HL-60 (cell line): ENCODE results near the gene SMOC2.

Experiments used
- GABPA ChIP-seq: IDR thresholded peaks from 2 replicates; pipeline ENCODE4 v1.6.1; 2012; ENCODE audit warnings: low read depth
- POLR2AphosphoS5 ChIP-seq: IDR thresholded peaks from 2 replicates; pipeline ENCODE4 v1.6.1; 2012; ENCODE audit warnings: low read depth
- SPI1 ChIP-seq: IDR thresholded peaks from 2 replicates; pipeline ENCODE4 v1.6.1; 2012; ENCODE audit warnings: low read depth, mild to moderate bottlenecking, borderline replicate concordance
- TF ChIP-seq, protein P1 (sequence below): IDR thresholded peaks from one replicate; pipeline ENCODE4 v1.5.1; 2011; ENCODE audit warnings: low read length, control low read depth, inconsistent platforms; ENCODE audit not compliant: insufficient read depth
- TF ChIP-seq, protein P2 (sequence below): IDR thresholded peaks from 2 replicates; pipeline ENCODE4 v1.6.1; 2012; ENCODE audit warnings: low read depth; ENCODE audit not compliant: insufficient replicate concordance

DNA sequence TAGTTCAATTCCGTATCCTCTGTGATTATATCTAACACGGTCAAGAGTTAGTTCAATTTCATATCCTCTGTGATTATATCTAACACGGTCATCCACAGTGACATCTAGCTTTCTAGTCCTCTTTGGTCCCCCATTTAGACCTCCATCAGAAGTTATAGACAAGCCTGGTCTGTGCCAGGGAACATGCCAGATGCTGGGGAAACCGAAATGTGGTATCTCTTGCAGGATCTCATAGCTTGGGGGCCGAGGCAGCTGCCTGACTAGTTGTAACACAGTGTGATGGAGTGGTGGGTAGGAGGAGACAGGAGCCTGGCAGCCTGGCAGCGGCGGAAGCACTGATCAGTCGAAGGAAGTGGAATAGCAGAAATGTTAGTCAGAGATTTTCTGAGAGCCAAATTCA, 13.8 kb upstream of the SMOC2 start:
- TF ChIP-seq, protein P1, sequence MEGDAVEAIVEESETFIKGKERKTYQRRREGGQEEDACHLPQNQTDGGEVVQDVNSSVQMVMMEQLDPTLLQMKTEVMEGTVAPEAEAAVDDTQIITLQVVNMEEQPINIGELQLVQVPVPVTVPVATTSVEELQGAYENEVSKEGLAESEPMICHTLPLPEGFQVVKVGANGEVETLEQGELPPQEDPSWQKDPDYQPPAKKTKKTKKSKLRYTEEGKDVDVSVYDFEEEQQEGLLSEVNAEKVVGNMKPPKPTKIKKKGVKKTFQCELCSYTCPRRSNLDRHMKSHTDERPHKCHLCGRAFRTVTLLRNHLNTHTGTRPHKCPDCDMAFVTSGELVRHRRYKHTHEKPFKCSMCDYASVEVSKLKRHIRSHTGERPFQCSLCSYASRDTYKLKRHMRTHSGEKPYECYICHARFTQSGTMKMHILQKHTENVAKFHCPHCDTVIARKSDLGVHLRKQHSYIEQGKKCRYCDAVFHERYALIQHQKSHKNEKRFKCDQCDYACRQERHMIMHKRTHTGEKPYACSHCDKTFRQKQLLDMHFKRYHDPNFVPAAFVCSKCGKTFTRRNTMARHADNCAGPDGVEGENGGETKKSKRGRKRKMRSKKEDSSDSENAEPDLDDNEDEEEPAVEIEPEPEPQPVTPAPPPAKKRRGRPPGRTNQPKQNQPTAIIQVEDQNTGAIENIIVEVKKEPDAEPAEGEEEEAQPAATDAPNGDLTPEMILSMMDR, result no peak
- TF ChIP-seq, protein P2, sequence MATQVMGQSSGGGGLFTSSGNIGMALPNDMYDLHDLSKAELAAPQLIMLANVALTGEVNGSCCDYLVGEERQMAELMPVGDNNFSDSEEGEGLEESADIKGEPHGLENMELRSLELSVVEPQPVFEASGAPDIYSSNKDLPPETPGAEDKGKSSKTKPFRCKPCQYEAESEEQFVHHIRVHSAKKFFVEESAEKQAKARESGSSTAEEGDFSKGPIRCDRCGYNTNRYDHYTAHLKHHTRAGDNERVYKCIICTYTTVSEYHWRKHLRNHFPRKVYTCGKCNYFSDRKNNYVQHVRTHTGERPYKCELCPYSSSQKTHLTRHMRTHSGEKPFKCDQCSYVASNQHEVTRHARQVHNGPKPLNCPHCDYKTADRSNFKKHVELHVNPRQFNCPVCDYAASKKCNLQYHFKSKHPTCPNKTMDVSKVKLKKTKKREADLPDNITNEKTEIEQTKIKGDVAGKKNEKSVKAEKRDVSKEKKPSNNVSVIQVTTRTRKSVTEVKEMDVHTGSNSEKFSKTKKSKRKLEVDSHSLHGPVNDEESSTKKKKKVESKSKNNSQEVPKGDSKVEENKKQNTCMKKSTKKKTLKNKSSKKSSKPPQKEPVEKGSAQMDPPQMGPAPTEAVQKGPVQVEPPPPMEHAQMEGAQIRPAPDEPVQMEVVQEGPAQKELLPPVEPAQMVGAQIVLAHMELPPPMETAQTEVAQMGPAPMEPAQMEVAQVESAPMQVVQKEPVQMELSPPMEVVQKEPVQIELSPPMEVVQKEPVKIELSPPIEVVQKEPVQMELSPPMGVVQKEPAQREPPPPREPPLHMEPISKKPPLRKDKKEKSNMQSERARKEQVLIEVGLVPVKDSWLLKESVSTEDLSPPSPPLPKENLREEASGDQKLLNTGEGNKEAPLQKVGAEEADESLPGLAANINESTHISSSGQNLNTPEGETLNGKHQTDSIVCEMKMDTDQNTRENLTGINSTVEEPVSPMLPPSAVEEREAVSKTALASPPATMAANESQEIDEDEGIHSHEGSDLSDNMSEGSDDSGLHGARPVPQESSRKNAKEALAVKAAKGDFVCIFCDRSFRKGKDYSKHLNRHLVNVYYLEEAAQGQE, result no peak
- TF ChIP-seq POLR2AphosphoS5 (no peak), GABPA (no peak), SPI1 (no peak)
